ENCODE results near the gene KRTAP10-4.

KRTAP10-4 gene

DNA sequence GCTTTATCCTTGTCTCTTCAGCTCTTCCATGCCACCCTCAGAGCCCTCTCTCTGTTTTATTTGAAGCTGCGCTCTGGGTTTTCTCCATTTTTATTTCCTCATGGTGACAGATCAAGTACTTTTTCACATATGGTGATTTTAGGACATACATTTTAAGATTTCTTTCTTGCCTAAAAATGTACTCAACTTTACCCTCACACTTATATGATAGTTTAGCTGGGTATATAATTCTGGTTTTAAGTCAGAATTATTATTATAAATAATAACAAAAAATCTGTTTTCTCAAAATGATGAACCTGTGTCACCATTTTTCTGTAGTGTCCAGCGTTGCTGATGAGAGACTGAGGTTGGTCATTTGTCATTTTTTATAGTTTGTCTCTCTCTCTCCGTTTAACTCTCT is 7.6 kb downstream of the KRTAP10-4 start:
- no peak overlapping the region for H3K4me3 ChIP-seq (ENCODE audit: low read depth, low read length)
- TF ChIP-seq, protein P1, sequence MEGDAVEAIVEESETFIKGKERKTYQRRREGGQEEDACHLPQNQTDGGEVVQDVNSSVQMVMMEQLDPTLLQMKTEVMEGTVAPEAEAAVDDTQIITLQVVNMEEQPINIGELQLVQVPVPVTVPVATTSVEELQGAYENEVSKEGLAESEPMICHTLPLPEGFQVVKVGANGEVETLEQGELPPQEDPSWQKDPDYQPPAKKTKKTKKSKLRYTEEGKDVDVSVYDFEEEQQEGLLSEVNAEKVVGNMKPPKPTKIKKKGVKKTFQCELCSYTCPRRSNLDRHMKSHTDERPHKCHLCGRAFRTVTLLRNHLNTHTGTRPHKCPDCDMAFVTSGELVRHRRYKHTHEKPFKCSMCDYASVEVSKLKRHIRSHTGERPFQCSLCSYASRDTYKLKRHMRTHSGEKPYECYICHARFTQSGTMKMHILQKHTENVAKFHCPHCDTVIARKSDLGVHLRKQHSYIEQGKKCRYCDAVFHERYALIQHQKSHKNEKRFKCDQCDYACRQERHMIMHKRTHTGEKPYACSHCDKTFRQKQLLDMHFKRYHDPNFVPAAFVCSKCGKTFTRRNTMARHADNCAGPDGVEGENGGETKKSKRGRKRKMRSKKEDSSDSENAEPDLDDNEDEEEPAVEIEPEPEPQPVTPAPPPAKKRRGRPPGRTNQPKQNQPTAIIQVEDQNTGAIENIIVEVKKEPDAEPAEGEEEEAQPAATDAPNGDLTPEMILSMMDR (IDR thresholded peaks at IDR 0.05; ENCODE audit: low read depth, low read length, missing control alignments), result no peak
- in situ Hi-C loops (cut with HindIII; ENCODE audit: low sequenced_read_pairs), result no loop called here

DNA sequence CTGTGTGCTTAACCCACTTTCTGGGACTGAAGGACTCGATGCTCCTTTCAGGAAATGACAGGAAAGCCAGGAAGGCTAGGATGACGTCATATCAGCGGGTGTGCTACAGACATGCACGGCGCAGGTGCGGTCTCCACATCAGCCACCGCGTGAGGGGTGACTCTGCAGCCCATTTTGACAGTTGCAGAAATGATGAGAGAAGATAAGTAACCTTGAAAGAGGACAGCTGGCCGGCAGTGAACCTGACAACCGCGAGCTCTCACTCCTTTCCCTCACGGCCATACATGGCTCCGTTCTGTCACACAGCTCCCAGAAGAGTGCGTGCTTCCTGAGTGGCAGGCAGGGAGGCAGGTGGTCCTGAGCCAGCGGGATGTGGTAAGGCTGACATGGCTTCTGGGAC is 8.5 kb downstream of the KRTAP10-4 start:
- no peak for DNase-seq (ENCODE audit: low read depth)
- H3K4me3 ChIP-seq (ENCODE audit: low read depth, low read length), result no peak overlapping the region
- in situ Hi-C loops (cut with HindIII; ENCODE audit: low sequenced_read_pairs), result no loop called here

More for the DNA sequence above, 7.6 kb downstream of the KRTAP10-4 start:
- no peak for DNase-seq (ENCODE audit: low read depth)

DNA sequence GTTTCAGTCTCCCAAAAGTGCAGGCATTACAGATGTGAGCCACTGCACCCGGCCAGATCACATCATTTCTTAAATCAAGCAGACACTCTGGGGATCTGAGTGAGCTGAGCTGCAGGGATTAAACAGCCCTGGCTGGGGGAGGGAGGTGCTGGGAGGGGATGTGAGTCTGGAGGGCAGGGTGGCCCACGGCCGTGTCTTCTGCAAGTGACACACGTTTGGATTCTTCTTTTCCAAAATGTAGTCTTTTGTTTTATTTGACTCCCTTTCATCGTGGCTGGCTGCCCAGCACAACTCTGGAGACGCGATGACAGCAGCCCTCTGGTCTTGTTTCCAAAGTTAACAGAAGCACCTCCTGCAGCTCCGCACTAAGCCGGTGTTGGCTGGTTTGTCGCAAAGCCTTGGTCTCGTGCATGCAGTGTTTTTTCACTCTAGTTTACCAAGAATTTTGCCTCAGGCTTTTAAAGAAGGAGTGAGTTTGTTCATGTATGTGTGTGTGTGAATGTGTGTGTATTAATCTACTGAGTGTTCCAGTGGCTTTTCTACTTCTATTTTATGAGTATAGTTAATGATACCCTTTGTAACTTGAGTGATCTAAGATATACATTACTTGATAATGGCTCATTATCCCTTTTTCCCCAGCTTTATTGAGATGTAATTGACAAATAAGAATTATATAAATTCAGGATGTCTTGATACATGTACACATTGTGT is 9.7 kb downstream of the KRTAP10-4 start:
- no peak for DNase-seq (ENCODE audit: low read depth)
- in situ Hi-C loops (cut with HindIII; ENCODE audit: low sequenced_read_pairs), result no loop called here
- TF ChIP-seq, protein P1 (IDR thresholded peaks at IDR 0.05; ENCODE audit: low read depth, low read length, missing control alignments), result no peak
- no peak overlapping the region for H3K4me3 ChIP-seq (ENCODE audit: low read depth, low read length)

More for the DNA sequence above, 8.5 kb downstream of the KRTAP10-4 start:
- TF ChIP-seq, protein P1 (IDR thresholded peaks at IDR 0.05; ENCODE audit: low read depth, low read length, missing control alignments), result no peak

DNA sequence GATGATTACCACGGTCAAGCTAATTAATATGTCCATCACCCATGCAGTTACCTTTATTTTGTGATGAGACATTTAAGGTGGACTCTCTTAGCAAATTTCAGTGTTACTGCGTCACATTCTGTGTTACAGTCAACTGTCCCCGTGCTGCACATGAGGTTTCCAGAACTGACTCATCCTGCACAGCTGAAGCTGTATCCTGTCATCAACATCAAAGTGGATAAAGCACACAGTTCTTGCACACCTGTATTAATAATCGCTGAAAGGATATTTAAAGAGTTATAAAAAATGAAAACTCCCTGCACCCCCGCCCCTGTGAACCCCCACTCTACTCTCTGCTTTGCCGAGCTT is 10.2 kb downstream of the KRTAP10-4 start:
- DNase-seq (ENCODE audit: low read depth), result no peak
- no peak overlapping the region for H3K4me3 ChIP-seq (ENCODE audit: low read depth, low read length)
- in situ Hi-C loops (cut with HindIII; ENCODE audit: low sequenced_read_pairs), result no loop called here
- TF ChIP-seq, protein P1 (IDR thresholded peaks at IDR 0.05; ENCODE audit: low read depth, low read length, missing control alignments), result no peak

DNA sequence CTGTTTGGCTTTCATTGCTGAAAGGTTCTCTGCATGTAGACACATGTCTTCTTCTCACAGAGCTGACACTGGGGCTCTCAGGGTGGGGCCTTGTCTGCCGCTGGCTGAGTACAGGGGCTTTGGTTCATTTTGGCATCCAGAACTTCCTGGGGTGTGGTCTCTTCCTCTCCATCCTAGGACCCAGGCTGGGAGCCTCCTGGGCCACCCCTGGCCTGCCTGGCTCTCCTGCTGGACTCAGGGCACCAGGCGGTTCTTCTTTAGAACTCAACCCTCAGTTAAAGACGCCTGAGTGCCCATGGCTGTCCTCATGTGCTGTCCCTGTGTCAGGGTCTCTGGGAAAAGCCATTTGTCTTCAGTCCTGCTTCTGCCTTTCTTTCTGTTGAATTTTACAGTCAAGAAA is 12.4 kb downstream of the KRTAP10-4 start:
- in situ Hi-C loops (cut with HindIII; ENCODE audit: low sequenced_read_pairs), result no loop called here
- H3K4me3 ChIP-seq (ENCODE audit: low read depth, low read length), result no peak overlapping the region
- DNase-seq (ENCODE audit: low read depth), result no peak
- TF ChIP-seq, protein P1 (IDR thresholded peaks at IDR 0.05; ENCODE audit: low read depth, low read length, missing control alignments), result no peak

DNA sequence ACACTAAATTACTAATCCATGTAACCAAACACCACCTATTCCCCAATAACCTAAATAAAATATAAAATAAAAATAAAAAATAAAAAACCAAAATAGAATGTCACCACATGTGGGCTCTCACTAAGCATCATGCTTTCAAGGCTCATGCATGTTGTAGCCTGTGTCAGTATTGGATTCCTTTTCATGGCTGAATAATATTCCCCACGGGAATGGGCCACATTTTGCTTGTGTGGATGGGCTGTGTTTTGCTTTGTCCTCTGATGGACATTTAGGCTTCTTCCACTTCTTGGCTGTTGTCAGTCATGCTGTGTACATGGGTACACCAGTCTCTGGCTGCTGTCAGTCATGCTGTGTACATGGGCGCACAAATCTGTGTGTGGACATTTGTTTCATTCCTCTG is 15.6 kb downstream of the KRTAP10-4 start:
- in situ Hi-C loops (cut with HindIII; ENCODE audit: low sequenced_read_pairs), result no loop called here
- TF ChIP-seq, protein P1 (IDR thresholded peaks at IDR 0.05; ENCODE audit: low read depth, low read length, missing control alignments), result no peak
- no peak overlapping the region for H3K4me3 ChIP-seq (ENCODE audit: low read depth, low read length)
- DNase-seq (ENCODE audit: low read depth), result no peak

Measured in astrocyte of the cerebellum (primary cell).